ENCODE results near the gene GAB2.

GAB2 gene

GRCh38 chr11:78402847-78403246 is 14.8 kb downstream of the GAB2 start:
- no peak for DNase-seq (ENCODE audit: low spot score)

- no peak for DNase-seq (ENCODE audit: low spot score)
Measured at GRCh38 chr11:78400702-78401101, 16.9 kb downstream of the GAB2 start.

DNA sequence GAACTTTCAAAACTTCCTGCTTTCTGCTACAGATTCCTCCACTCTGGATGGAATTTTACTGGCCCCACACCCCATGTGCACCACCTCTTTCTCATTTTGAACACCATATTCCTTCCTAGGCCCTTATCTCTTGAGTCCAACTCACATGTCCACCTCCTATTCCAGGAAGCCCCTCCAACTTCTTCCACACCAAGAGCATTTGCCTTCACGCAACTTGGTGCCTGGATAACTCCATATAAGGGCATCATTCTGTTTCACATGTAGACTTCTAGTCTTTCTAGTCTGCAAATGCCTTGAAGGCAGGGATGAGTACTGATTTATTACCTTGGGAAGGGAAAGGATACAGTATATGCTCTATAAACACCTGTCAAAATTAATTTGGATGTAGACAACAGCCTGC is 17.5 kb downstream of the GAB2 start:
- DNase-seq (ENCODE audit: low spot score) = no peak

- no peak for DNase-seq (ENCODE audit: low spot score)
Measured at GRCh38 chr11:78399136-78399535, 18.5 kb downstream of the GAB2 start.

DNA sequence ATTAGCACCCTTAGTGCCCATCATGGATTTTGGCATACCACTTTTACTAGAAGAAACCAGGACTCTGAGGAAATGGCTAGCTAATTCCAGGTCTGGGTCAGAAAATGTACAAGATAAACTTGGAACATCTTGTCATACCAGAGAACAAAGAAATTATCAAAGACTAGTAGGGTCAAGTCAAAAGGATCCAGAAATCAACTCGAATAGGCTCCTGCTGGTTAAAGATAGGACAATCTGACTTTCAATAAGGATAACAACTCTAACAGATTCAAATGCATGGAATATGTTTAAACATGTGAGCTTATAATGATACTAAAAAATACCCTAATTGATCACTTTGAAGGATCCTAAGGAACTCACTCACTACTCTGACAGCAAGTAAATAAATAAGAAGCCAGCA is 18.9 kb downstream of the GAB2 start:
- no peak for DNase-seq (ENCODE audit: low spot score)

GRCh38 chr11:78397398-78397797 is 20.2 kb downstream of the GAB2 start:
- DNase-seq (ENCODE audit: low spot score) = no peak

DNA sequence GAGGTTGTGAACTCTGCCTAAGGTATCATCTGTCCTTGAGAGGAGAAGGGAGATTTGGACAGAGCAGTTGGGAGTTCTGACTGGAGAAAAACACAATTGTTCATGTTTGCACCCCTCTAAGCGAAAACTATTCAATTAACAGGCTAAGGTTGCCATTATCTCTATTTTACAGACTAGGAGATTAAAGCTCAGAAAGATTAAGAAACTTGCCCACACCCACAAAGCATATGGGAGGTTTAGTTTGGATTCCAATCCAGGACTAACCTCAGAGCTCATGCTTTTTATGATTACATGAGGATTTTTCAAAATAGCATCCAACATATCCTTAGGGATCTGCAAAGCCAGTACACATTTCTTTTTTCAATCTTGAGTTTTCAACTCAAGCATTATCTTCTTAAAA is 22.0 kb downstream of the GAB2 start:
- DNase-seq (ENCODE audit: low spot score) = no peak

- DNase-seq (ENCODE audit: low spot score) = no peak
Measured at GRCh38 chr11:78392854-78393253, 24.8 kb downstream of the GAB2 start.

- no peak for DNase-seq (ENCODE audit: low spot score)
Measured at GRCh38 chr11:78391424-78391823, 26.2 kb downstream of the GAB2 start.

GRCh38 chr11:78390809-78391208 is 26.8 kb downstream of the GAB2 start:
- no peak for DNase-seq (ENCODE audit: low spot score)

DNA sequence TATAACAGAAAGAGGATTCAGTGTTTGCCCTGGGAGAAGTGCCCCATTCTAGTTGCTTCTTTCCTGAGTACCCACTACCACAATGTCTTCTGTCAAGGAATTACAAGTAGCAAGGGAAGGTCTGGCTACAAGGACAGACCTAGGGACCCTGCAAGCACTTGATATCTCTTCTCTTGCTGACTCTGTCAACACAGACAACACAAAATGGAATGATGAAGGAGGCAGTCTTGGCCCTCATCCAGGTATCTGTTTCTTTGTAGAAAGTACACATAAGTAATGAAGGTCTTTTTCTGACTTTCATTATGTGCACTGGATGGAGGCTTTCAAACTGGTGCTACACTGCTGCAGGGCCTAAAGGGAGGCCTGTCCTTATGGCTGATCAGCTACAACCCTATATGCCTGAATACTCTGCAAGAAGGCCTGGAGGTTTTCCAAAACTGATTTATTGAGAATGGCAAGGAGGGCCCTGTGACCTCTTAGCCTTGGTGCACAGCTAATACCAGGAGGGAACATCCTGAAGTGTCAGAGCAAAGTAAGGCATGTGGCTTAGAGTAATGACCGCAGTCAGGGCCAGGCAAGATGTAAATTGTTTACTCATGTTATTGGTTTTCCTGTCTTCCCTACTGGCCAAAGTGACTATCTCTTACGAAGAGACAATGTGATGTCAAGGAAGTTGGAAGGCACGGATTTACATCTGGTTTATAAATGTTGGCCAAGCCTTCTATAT is 31.2 kb downstream of the GAB2 start:
- DNase-seq (ENCODE audit: low spot score) = no peak

- no peak for DNase-seq (ENCODE audit: low spot score)
Measured at GRCh38 chr11:78385205-78385604, 32.4 kb downstream of the GAB2 start.

GRCh38 chr11:78384231-78384630 is 33.4 kb downstream of the GAB2 start:
- no peak for DNase-seq (ENCODE audit: low spot score)

- DNase-seq (ENCODE audit: low spot score) = no peak
Measured at GRCh38 chr11:78381865-78382264, 35.8 kb downstream of the GAB2 start.

GRCh38 chr11:78380615-78381051 is 37.0 kb downstream of the GAB2 start:
- DNase-seq (ENCODE audit: low spot score) = peak; percentile 89

DNA sequence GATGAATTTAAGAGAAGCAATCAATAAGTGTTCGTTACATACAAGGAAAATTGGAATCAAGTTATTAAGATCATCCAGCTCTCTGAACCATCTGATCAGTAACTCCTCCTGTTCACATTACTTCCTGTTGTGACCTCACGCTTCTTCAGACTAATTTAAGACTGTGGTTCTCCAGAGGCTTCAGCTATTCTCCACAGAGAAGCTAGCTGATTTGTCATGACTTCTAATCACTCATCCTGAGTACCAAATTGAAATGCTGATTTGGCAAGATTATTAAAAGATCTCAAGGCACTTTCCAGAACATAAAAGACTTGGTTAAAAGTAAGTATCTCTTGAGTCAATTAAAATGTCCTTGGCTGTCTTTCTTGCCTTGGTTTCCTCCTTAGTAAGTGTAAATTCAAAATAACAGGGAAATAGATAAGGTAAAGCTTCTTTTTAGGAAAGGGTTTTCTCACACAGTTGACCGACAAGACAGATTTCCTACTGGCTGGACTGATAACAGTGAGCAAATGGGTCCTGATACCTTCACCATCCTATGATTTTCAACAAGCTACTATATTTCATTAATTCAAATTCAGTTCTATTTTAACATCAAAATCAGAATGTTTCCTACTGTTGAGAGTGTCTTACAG is 38.5 kb downstream of the GAB2 start:
- DNase-seq (ENCODE audit: low spot score) = no peak

- no peak for DNase-seq (ENCODE audit: low spot score)
Measured at GRCh38 chr11:78377625-78378418, 39.8 kb downstream of the GAB2 start.

- no peak for DNase-seq (ENCODE audit: low spot score)
Measured at GRCh38 chr11:78376858-78377257, 40.8 kb downstream of the GAB2 start.

DNA sequence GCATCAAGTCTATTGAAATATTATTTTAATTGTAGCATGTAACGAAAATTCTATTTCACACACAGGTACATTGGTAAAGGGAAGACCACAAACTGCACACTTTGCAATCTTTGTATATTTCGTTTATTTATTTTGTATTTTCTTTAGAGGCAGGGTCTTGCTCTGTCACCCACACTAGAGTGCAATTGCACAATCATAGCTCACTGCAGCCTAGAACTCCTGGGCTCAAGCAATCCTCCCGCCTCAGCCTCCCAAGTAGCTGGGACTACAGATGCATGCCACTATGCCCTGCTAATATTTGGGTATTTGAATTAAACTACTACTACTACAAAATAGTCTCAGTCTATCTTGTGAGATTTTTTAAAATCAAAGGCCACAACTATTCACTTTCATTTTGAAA is 42.7 kb downstream of the GAB2 start:
- no peak for DNase-seq (ENCODE audit: low spot score)

DNA sequence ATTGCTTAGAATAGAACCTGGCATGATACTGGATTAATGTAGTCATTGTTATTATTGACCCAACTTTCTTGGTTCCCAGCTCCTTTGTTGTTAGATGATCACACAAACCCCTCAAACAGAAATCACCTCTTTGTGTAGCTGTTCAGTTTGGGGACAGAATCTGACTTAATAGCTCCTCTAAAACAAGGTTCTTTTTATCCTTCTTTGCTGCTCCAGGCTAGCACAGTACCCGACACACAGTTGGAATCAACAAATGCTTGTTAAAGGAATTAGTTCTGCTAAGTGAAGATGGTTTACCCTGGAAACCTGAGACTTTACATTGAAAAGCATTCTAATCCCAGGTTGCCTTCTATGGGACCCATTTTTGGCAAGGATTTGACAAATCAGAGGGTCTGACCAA is 43.9 kb downstream of the GAB2 start:
- DNase-seq (ENCODE audit: low spot score) = no peak

DNA sequence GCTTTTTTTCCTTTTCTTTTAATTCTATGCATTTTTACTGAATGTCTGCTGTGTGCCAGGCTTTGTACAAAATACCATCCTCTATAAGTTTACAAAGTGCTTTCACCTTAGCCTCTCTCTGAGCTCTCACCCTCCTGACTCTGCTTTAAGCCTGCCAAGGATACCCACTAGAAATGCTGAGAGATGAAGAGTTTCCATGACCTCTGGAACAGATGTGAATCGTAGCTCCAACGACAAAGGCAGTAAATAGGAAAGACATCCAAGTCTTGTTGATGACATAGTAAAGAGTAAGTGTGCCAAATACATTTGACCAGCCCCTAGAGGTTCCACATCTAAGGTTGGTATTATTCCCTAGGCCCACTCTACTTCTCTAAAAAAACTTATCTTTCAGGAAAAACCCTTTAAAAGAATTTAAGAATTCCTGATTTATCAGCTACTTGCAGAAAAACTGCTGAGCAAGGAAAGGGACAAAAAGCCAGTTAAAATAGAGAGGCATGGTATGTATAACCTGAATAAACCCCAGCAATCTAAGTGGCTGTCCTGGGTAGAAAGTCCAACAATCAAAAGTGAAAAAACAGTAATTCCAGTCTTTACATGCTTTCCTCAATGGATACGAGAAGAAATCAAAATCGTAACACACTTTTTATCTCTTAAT is 45.4 kb downstream of the GAB2 start:
- no peak for DNase-seq (ENCODE audit: low spot score)

- DNase-seq (ENCODE audit: low spot score) = no peak
Measured at GRCh38 chr11:78371221-78371891, 46.3 kb downstream of the GAB2 start.
